KG1 (cell line): ENCODE results near the gene TPBG.

Experiments
- DNase-seq: peaks from one replicate; lab custom pipeline; 2025; lab: John Stamatoyannopoulos, UW

Gene TPBG

GRCh38 chr6:82363428-82364086 is at the start of gene TPBG:
Gene TPBG (plus strand): TSS chr6:82363817. CDS start chr6:82364962, 1,145 bp downstream.
- no peak for DNase-seq

DNA sequence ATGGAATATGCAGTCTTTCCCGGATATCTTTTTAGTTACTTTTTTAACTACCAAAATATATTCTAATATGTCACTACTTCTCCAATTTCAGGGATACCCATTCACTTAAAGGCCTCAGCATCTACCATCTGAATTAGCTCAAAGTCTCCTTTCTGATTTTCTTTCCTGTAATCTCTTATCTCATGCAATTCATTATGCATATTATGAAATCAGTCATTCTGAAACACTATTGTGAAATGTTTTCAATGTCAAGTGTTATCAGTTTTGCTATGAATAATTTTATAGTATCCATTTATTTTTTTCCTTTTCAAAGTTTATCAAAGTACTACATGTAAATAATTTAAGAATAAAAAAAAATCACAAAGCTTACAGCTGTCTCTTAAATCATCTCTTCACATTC is 41.2 kb upstream of the TPBG start:
- DNase-seq = no peak

DNA sequence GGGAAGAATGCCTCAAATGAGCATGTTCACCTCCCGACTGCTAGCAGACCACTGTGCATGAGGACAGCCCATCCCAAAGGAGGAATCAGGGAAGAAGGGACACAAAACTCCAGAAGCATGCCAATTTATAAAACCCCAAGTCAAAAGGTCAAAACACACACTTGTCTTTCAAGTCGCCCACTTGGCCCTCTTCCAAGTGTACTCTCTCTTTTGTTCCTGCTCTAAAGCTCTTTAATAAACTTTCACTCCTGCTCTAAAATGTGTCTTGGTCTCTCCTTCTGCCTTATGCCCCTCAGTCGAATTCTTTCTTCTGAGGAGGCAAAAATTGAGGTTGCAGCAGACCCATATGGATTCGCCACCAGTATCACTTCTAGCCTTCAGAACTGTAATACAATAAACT is 33.9 kb upstream of the TPBG start:
- DNase-seq = no peak

DNA sequence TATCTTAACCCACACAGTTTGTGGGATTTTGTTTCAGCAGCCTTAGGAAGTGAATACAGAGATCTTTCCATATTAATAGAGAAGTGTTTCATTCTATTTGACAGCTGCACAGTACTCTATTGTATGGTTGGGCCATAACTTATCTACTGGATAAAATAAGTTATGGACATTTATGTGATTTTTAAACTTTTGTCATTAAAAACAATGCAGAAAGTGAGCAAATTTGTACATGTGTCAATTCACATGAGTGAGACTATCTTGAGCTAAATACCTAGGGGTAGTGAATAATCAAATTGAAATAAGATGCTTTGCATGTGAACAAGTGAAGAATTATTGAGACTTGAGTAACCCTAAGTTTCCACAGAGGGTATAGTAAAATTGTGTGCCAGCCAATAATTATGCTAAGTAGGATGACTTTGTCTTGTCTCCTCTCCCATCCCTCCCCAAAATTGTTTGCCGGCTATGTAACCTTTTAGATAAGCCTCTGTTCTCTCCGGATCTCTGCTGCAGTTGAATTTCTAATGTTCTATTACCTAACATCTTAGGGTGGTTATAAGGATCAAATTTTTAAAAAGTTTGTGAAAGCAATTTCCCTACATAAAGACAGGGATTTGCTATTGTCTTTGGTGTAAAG is 33.3 kb upstream of the TPBG start:
- DNase-seq = no peak

DNA sequence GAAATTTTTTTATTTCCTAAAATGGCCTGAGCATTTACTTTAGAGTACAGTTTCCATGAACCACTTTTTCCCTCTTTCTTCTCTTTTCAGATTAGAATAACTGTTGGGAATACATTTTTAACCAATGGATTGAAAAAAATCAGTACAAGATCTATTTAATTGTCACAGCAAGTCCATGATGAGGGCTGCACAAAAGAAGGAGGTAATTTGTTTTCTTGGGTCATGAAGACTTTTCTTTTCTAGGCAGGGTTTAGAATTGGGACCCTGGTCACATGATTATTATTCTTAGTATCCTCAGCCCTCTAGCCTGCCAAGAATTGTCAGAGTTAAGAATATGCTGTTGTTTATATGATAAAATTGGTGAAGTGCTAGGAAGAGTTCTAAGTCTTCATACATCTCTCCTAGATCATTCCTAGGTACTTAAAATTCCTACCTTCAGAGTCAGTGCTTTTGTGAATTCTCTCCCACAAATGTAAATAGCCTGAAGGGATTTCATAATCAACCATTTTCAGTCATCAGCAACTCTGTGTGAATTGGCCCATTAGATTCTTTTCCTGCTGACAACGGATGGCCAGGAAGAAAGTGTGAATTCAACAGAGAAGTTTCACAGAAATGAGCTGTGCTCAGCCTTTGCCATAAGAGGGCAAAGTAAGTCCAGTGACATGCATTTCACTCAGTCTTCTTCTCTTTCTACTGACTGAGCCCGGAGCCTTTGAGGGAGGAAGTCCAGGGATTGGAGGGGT is 32.4 kb upstream of the TPBG start:
- DNase-seq = no peak

DNA sequence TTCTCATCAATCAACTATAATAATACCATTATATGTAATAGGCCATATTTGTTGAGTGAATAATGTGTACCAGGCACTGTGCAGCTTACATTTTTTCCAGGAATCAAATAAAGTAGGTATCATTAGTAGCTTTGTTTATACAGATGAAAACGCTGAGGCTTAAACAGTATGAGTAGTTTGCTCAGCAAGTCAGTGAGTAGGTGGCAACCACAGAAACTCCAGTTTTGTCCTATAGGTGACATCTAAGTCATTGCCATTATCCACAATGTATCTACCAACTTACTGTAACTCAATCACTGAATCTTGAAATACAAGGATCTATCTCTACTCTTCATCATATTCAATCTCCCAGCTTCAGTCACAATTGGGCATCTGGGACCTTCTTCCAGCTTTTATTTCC is 29.8 kb upstream of the TPBG start:
- DNase-seq = no peak

GRCh38 chr6:82337688-82338257 is 25.8 kb upstream of the TPBG start:
- no peak for DNase-seq

- DNase-seq = no peak
Observed at GRCh38 chr6:82348130-82348529, 15.5 kb upstream of the TPBG start.

GRCh38 chr6:82353848-82354247 is 9.8 kb upstream of the TPBG start:
- no peak for DNase-seq

DNA sequence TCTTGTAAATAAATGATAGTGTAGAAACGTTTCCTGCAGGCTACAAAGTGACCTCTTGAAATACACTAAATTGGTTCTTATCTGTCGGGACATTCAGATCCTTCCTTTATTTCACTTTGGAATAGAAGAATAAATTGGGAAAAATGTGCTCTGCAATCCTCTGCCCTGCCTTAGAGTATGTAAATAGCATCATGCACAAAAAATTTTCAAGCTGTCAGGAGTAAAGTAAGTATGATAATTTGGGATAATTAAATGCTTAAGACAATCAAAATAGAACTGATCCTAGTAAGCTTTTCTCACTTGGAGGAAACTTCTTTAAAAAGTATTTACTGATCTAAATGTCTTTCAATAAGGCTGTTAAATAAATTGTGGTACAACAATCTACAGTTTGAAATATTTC is 3.1 kb upstream of the TPBG start:
- no peak for DNase-seq

GRCh38 chr6:82361631-82362030 is 2.0 kb upstream of the TPBG start:
- no peak for DNase-seq

GRCh38 chr6:82362144-82362543 is 1.5 kb upstream of the TPBG start:
- DNase-seq = no peak

- DNase-seq = no peak
Observed at GRCh38 chr6:82362878-82363427, 664 bp upstream of the TPBG start.

GRCh38 chr6:82364087-82365015 is 734 bp downstream of the TPBG start:
- no peak for DNase-seq

- DNase-seq = no peak
Observed at GRCh38 chr6:82365016-82365795, 1.6 kb downstream of the TPBG start.

DNA sequence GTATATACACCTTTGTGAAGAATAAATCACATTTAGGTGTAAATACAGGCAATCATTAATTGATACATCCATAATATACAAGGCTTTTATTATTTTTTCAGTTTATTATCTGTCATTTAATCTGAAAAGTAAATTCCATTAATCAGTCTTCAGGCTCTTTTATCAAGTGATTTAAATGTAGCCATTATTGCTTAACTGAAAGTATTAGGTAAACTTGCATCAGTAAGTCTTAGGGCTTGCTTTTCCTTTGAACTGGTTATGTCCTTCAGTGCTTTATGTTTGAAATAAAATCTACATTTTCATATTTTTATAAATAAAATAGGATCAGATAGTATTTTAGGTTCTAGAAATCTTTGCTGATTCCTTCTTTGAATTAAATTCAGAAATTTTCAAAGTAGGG is 4.1 kb downstream of the TPBG start:
- no peak for DNase-seq

GRCh38 chr6:82370788-82371187 is 7.2 kb downstream of the TPBG start:
- no peak for DNase-seq

- no peak for DNase-seq
Observed at GRCh38 chr6:82371799-82372546, 8.4 kb downstream of the TPBG start.

DNA sequence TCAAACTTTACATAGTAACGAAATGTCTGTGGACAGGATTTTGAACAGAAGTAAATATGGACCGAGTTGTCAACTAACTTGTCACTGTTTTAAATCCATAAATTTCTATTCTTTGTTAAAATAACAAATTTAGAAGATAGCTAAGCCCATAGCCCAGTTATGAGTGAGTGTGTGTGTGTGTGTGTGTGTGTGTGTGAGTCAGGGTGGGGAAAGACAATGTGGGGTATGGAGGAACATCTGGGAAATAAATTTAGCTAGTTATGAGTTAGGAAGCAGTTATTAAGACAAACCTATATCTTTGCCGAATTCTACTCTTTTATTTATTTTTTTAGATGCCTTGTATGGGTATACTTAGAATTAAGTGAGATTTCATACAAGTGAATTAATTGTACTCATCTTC is 9.0 kb downstream of the TPBG start:
- DNase-seq = no peak

GRCh38 chr6:82374516-82374915 is 10.9 kb downstream of the TPBG start:
- DNase-seq = no peak
